ENCODE measurements around the gene COL1A2.

DNA sequence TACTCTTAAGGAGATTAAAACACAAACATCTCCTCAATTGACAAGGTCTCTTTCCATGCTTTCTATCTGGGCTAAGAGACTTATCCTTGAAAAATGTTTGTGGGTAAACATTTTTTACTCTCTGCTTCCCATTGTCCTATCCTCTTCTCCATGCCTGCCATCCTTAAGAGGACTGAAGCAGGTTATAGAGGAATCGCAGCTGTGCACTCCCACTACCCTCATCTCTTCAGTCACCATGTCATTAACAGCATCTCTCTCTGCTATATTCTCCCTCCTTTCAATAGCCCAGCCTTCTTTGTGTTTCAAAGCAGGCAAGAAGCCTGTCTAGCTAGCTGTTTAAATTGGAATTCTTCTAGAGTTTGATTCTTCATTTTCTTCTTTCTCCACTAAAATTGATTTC lies 22.6 kb downstream of the COL1A2 start:
- TF ChIP-seq CTCF (IDR thresholded peaks at IDR 0.05) (no peak), ZFX (IDR thresholded peaks at IDR 0.05; ENCODE audit: borderline replicate concordance) (no peak)
